SIG-M5 treated with dmso at 0.1 percent for 504 hours (cell line): Measurements from ENCODE around the gene FOXF2.
A peak's percentile ranks its signal among the peaks of the same experiment; 100 is the strongest.

Experiments
- DNase-seq: peaks from one replicate; lab custom pipeline; 2025; ENCODE audit not compliant: unreplicated experiment; lab: John Stamatoyannopoulos, UW

FOXF2 gene

GRCh38 chr6:1390133-1390945 lies 963 bp downstream of the FOXF2 start:
- peak; percentile 9 for DNase-seq

- DNase-seq, result no peak
Measured at GRCh38 chr6:1390946-1391799, 1.8 kb downstream of the FOXF2 start.

- no peak for DNase-seq
Measured at GRCh38 chr6:1391800-1392309, 2.5 kb downstream of the FOXF2 start.

GRCh38 chr6:1392813-1393640 lies 3.7 kb downstream of the FOXF2 start:
- no peak for DNase-seq

GRCh38 chr6:1393641-1394283 lies 4.4 kb downstream of the FOXF2 start:
- DNase-seq, result no peak

GRCh38 chr6:1394514-1395463 lies 5.4 kb downstream of the FOXF2 start:
- DNase-seq, result no peak

GRCh38 chr6:1395506-1395905 lies 6.1 kb downstream of the FOXF2 start:
- DNase-seq, result no peak

- DNase-seq, result no peak
Measured at GRCh38 chr6:1395941-1396908, 6.8 kb downstream of the FOXF2 start.

GRCh38 chr6:1396952-1397868 lies 7.8 kb downstream of the FOXF2 start:
- DNase-seq, result peak; percentile 43

GRCh38 chr6:1399085-1399780 lies 9.9 kb downstream of the FOXF2 start:
- no peak for DNase-seq

GRCh38 chr6:1400126-1400850 lies 10.9 kb downstream of the FOXF2 start:
- no peak for DNase-seq

- no peak for DNase-seq
Measured at GRCh38 chr6:1402369-1402768, 13.0 kb downstream of the FOXF2 start.

- no peak for DNase-seq
Measured at GRCh38 chr6:1402868-1403267, 13.5 kb downstream of the FOXF2 start.

- DNase-seq, result no peak
Measured at GRCh38 chr6:1403851-1404712, 14.7 kb downstream of the FOXF2 start.

GRCh38 chr6:1404713-1405098 lies 15.3 kb downstream of the FOXF2 start:
- DNase-seq, result no peak
